ENCODE data around the gene CCDC187. TPM values are rescaled to one million over a fixed set of nuclear protein-coding genes. Genes with fewer than 3 reads are reported as not detected.

CCDC187 gene
- total and polyA plus RNA-seq, 8 donors = 0.12 to 2.8 (median 0.45) TPM; not detected in 1

Other genes starting within 250 kb of the CCDC187 start
- 10 to 100 TPM in 4 of 5 donors, 1 to 10 TPM in 1; 9.5 to 69.2 (median 16.1) TPM for gene NACC2, start 208.8 kb downstream of the CCDC187 start, total RNA-seq
- 1 to 10 TPM; 4.1 to 7.0 (median 6.6) TPM for gene NACC2, start 208.8 kb downstream of the CCDC187 start, polyA plus RNA-seq
- 100 to 1,000 TPM in 1 of 5 donors, 10 to 100 TPM in 4; 17.4 to 105 (median 30.3) TPM for gene TMEM250, start 185.2 kb downstream of the CCDC187 start, total RNA-seq
- gene TMEM250, start 185.2 kb downstream of the CCDC187 start, polyA plus RNA-seq = 10 to 100 TPM; 15.6 to 19.4 (median 16.6) TPM
- not detected for gene LHX3, start 99.0 kb downstream of the CCDC187 start, total RNA-seq
- gene LHX3, start 99.0 kb downstream of the CCDC187 start, polyA plus RNA-seq = not detected
- gene QSOX2, start 58.3 kb downstream of the CCDC187 start, total RNA-seq = 10 to 100 TPM in 2 of 5 donors, 1 to 10 TPM in 3; 4.7 to 33.5 (median 7.7) TPM
- 1 to 10 TPM; 1.5 to 4.5 (median 2.6) TPM for gene QSOX2, start 58.3 kb downstream of the CCDC187 start, polyA plus RNA-seq
- gene GPSM1, start 23.4 kb upstream of the CCDC187 start, total RNA-seq = 10 to 100 TPM in 3 of 5 donors, 1 to 10 TPM in 2; 3.5 to 16.5 (median 14.6) TPM
- 10 to 100 TPM in 1 of 3 donors, 1 to 10 TPM in 2; 6.3 to 17.4 (median 9.6) TPM for gene GPSM1, start 23.4 kb upstream of the CCDC187 start, polyA plus RNA-seq
- 10 to 100 TPM in 1 of 5 donors, 1 to 10 TPM in 3, not detected in 1; 1.3 to 10.1 (median 7.4) TPM for gene DNLZ, start 59.6 kb upstream of the CCDC187 start, total RNA-seq
- gene DNLZ, start 59.6 kb upstream of the CCDC187 start, polyA plus RNA-seq = 10 to 100 TPM; 13.9 to 16.8 (median 15.0) TPM
- gene CARD9, start 69.6 kb upstream of the CCDC187 start, total RNA-seq = 1 to 10 TPM in 3 of 5 donors, under 1 TPM in 1, not detected in 1; 0.92 to 8.2 (median 1.6) TPM
- 1 to 10 TPM in 2 of 3 donors, under 1 TPM in 1; 0.92 to 2.0 (median 1.1) TPM for gene CARD9, start 69.6 kb upstream of the CCDC187 start, polyA plus RNA-seq
- 10 to 100 TPM in 1 of 5 donors, 1 to 10 TPM in 4; 1.8 to 58.2 (median 5.8) TPM for gene SNAPC4, start 96.1 kb upstream of the CCDC187 start, total RNA-seq
- 1 to 10 TPM; 2.9 to 4.6 (median 4.1) TPM for gene SNAPC4, start 96.1 kb upstream of the CCDC187 start, polyA plus RNA-seq
- gene ENTR1, start 106.5 kb upstream of the CCDC187 start, total RNA-seq = 100 to 1,000 TPM in 1 of 5 donors, 10 to 100 TPM in 4; 26.3 to 184 (median 71.2) TPM
- gene ENTR1, start 106.5 kb upstream of the CCDC187 start, polyA plus RNA-seq = 10 to 100 TPM; 20.6 to 29.5 (median 27.2) TPM
- gene PMPCA, start 106.6 kb upstream of the CCDC187 start, total RNA-seq = 100 to 1,000 TPM in 1 of 5 donors, 10 to 100 TPM in 4; 32.7 to 121 (median 59.5) TPM
- gene PMPCA, start 106.6 kb upstream of the CCDC187 start, polyA plus RNA-seq = 10 to 100 TPM; 25.8 to 47.0 (median 32.6) TPM
- 10 to 100 TPM in 2 of 5 donors, 1 to 10 TPM in 3; 6.2 to 32.1 (median 9.7) TPM for gene INPP5E, start 135.8 kb upstream of the CCDC187 start, total RNA-seq
- gene INPP5E, start 135.8 kb upstream of the CCDC187 start, polyA plus RNA-seq = 1 to 10 TPM; 3.2 to 9.0 (median 4.2) TPM
- gene SEC16A, start 178.9 kb upstream of the CCDC187 start, total RNA-seq = 100 to 1,000 TPM in 1 of 5 donors, 10 to 100 TPM in 4; 14.6 to 105 (median 60.3) TPM
- 10 to 100 TPM; 29.9 to 44.2 (median 32.2) TPM for gene SEC16A, start 178.9 kb upstream of the CCDC187 start, polyA plus RNA-seq
- gene NOTCH1, start 242.0 kb upstream of the CCDC187 start, total RNA-seq = 100 to 1,000 TPM in 1 of 5 donors, 10 to 100 TPM in 4; 18.4 to 338 (median 62.5) TPM
- gene NOTCH1, start 242.0 kb upstream of the CCDC187 start, polyA plus RNA-seq = 1 to 10 TPM; 1.4 to 7.9 (median 2.3) TPM